Measurements from ENCODE around the gene MATN3. TPM values are rescaled to one million over a fixed set of nuclear protein-coding genes. Genes with fewer than 3 reads are reported as not detected.

Gene MATN3, protein sequence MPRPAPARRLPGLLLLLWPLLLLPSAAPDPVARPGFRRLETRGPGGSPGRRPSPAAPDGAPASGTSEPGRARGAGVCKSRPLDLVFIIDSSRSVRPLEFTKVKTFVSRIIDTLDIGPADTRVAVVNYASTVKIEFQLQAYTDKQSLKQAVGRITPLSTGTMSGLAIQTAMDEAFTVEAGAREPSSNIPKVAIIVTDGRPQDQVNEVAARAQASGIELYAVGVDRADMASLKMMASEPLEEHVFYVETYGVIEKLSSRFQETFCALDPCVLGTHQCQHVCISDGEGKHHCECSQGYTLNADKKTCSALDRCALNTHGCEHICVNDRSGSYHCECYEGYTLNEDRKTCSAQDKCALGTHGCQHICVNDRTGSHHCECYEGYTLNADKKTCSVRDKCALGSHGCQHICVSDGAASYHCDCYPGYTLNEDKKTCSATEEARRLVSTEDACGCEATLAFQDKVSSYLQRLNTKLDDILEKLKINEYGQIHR
- total RNA-seq = 1 to 10 TPM; 1.2 to 2.9 TPM

- H3K36me3 ChIP-seq = no peaks in the 10 kb centered on the region
- no peaks in the 10 kb centered on the region for H3K27me3 ChIP-seq (replicated peaks; ENCODE audit: insufficient read depth)
- no peaks in the 10 kb centered on the region for H3K4me1 ChIP-seq (replicated peaks)
- no peak for DNase-seq (ENCODE audit: low spot score)
- peak within 1 kb of the TSS; percentile 41 to 47 for H3K4me3 ChIP-seq
- whole genome bisulfite sequencing = 1% methylated on average over 30 of the region's 87 CpGs
- intact Hi-C loops (cut with DNase I) = loop anchor here (5.0 kb wide), 1 partner anchor 40 kb away; the partner anchor contains the start of gene LAPTM4A
- no peaks in the 10 kb centered on the region for H3K9me3 ChIP-seq
- peak within 1 kb of the TSS; percentile 62 to 63 for H3K27ac ChIP-seq
- TF ChIP-seq POLR2A (IDR thresholded peaks at IDR 0.05) = no peak
- TF ChIP-seq POLR2AphosphoS5 (IDR thresholded peaks at IDR 0.05) = no peak
- TF ChIP-seq CTCF (IDR thresholded peaks at IDR 0.05) = no peak
Measured at GRCh38 chr2:20012282-20013125, at the start of gene MATN3. Gene MATN3 (minus strand): TSS chr2:20012668. CDS start chr2:20012631, 37 bp downstream.

DNA sequence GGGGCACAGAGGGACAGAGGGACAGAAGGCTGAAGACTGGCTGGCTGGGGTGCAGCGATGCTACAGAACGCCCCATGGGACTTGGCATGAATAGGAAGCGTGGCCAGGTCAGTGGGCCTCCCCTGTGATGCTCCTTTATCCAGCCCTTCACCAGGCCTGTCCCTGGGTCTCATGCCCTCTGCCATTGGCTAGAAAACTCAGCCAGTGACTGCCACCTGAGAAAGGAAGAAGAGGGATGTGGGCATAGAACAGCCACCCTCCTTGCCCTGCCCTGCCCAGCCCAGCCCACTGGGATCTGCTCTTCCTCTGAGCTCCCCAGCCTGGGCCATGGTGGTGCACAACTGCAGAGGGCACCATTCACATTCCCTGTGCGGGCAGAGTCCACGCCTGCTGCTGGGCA, 49.5 kb upstream of the MATN3 start:
- H3K36me3 ChIP-seq = no peaks in the 10 kb centered on the region
- no peaks in the 10 kb centered on the region for H3K27me3 ChIP-seq (replicated peaks; ENCODE audit: insufficient read depth)
- H3K4me1 ChIP-seq (replicated peaks) = no peaks in the 10 kb centered on the region
- WGBS = 91% methylated on average over 5 of the region's 5 CpGs
- TF ChIP-seq POLR2A (IDR thresholded peaks at IDR 0.05) (no peak), POLR2AphosphoS5 (IDR thresholded peaks at IDR 0.05) (no peak), CTCF (IDR thresholded peaks at IDR 0.05) (no peak)
- H3K27ac ChIP-seq = no peak overlapping the region
- no peak overlapping the region for H3K4me3 ChIP-seq
- no peak for DNase-seq (ENCODE audit: low spot score)
- intact Hi-C loops (cut with DNase I) = no loop called here
- H3K9me3 ChIP-seq = no peaks in the 10 kb centered on the region

GRCh38 chr2:20061476-20061875, 49.0 kb upstream of the MATN3 start:
- Histone ChIP-seq H3K27me3 (replicated peaks; ENCODE audit: insufficient read depth) (no peaks in the 10 kb centered on the region), H3K9me3 (no peaks in the 10 kb centered on the region), H3K36me3 (no peaks in the 10 kb centered on the region), H3K27ac (no peak overlapping the region), H3K4me3 (no peak overlapping the region), H3K4me1 (replicated peaks) (no peaks in the 10 kb centered on the region)
- WGBS = 79% methylated on average over 3 of the region's 3 CpGs
- intact Hi-C loops (cut with DNase I) = no loop called here
- DNase-seq (ENCODE audit: low spot score) = no peak
- TF ChIP-seq POLR2A (IDR thresholded peaks at IDR 0.05) = no peak
- no peak for TF ChIP-seq POLR2AphosphoS5 (IDR thresholded peaks at IDR 0.05)
- TF ChIP-seq CTCF (IDR thresholded peaks at IDR 0.05) = no peak

DNA sequence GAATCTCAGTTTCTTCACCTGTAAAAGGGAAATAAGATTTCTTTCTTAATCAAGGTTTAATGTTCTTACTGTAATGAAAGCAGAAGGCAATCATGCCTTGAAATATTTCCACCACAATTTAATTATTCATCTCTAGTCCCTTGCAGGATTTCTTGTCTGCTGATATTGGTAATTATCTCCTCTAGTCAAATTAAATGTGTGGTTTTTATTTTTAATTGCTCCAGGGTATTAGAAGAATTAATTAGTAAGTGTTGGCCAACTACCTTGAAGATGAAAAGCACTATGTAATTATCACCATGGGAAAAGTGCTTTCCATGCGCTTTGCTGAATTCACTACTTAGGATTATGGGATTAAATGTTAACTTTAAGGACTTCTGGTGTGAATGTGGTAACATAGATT, 47.6 kb upstream of the MATN3 start:
- Histone ChIP-seq H3K9me3 (no peaks in the 10 kb centered on the region), H3K27me3 (replicated peaks; ENCODE audit: insufficient read depth) (no peaks in the 10 kb centered on the region), H3K36me3 (no peaks in the 10 kb centered on the region), H3K4me1 (replicated peaks) (no peaks in the 10 kb centered on the region), H3K4me3 (no peak overlapping the region), H3K27ac (no peak overlapping the region)
- intact Hi-C loops (cut with DNase I) = no loop called here
- TF ChIP-seq CTCF (IDR thresholded peaks at IDR 0.05) (no peak), POLR2AphosphoS5 (IDR thresholded peaks at IDR 0.05) (no peak), POLR2A (IDR thresholded peaks at IDR 0.05) (no peak)
- 100% methylated on average over 1 of the region's 1 CpG for WGBS
- no peak for DNase-seq (ENCODE audit: low spot score)
